ENCODE measurements around the gene RBMS3. TPM values are rescaled to one million over a fixed set of nuclear protein-coding genes. Genes with fewer than 3 reads are reported as not detected.

Gene RBMS3
- total and polyA plus RNA-seq, 2 of the 13 experiments (the other 11 are each of a cell fraction or from before 2014, with no cell fraction given), result not detected

DNA sequence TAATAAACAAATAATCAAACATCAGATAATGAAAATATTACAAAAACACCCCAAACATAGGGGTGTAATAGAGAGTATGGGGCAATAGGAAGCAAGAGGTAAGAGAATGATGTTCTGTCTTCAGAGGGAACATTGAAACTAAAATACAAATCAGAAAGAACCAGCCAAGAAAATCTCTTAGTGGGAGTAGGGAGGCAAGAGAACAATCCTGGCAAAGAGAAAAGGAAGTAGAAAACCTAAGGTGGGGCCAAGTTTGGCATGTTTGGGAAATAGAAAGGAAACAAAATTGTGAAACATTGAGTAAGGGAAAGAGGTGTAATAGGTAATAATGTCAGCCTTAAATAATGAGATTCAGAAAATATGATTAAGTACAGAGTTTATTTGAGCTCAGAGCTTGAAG, 467.1 kb downstream of the RBMS3 start:
- no TSS peak for BruUV-seq (replicated peaks)
- DNase-seq (ENCODE audit: low spot score), result no peak
- CTCF ChIA-PET (ENCODE audit: low intra/inter-chr PET ratio, low total read pairs), result no interaction called here
- no peaks in the 10 kb centered on the region for H3K36me3 ChIP-seq (replicated peaks in 1 of 2; ENCODE audit: control insufficient read depth in 1 of 2, insufficient read depth in 2 of 2, low read length in 2 of 2)
- intact Hi-C loops (cut with micrococcal nuclease; ENCODE audit: unreplicated experiment), result no loop called here
- in situ Hi-C loops (cut with HindIII; ENCODE audit: extremely low pct_ligation_motif_present, low pct_unique_long_range_greater_than_20kb), result no loop called here
- POLR2A ChIA-PET, result no interaction called here
- TF ChIP-seq DR1 (CRISPR knock-in tag; IDR thresholded peaks at IDR 0.05) (no peak), KLF12 (CRISPR knock-in tag; IDR thresholded peaks at IDR 0.05; ENCODE audit: borderline replicate concordance) (no peak), FOXC1 (CRISPR knock-in tag; IDR thresholded peaks at IDR 0.05; ENCODE audit: borderline replicate concordance) (no peak), RARG (CRISPR knock-in tag; IDR thresholded peaks at IDR 0.05; ENCODE audit: low read depth) (no peak), RBM39 (IDR thresholded peaks at IDR 0.05; ENCODE audit: low read depth, low read length, poor library complexity, severe bottlenecking) (no peak), HOXD1 (CRISPR knock-in tag; IDR thresholded peaks at IDR 0.05) (no peak), ZNF816 (CRISPR knock-in tag; IDR thresholded peaks at IDR 0.05; ENCODE audit: borderline replicate concordance) (no peak), MAZ (IDR thresholded peaks at IDR 0.05; ENCODE audit: borderline replicate concordance, low read depth, low read length) (no peak), MAZ (CRISPR knock-in tag; IDR thresholded peaks at IDR 0.05; ENCODE audit: low read depth) (no peak), MIER3 (CRISPR knock-in tag; IDR thresholded peaks at IDR 0.05; ENCODE audit: borderline replicate concordance) (no peak), ZNF251 (CRISPR knock-in tag; IDR thresholded peaks at IDR 0.05) (no peak), ZNF431 (CRISPR knock-in tag; IDR thresholded peaks at IDR 0.05; ENCODE audit: borderline replicate concordance, low read depth) (no peak)
- TF ChIP-seq, protein P1, sequence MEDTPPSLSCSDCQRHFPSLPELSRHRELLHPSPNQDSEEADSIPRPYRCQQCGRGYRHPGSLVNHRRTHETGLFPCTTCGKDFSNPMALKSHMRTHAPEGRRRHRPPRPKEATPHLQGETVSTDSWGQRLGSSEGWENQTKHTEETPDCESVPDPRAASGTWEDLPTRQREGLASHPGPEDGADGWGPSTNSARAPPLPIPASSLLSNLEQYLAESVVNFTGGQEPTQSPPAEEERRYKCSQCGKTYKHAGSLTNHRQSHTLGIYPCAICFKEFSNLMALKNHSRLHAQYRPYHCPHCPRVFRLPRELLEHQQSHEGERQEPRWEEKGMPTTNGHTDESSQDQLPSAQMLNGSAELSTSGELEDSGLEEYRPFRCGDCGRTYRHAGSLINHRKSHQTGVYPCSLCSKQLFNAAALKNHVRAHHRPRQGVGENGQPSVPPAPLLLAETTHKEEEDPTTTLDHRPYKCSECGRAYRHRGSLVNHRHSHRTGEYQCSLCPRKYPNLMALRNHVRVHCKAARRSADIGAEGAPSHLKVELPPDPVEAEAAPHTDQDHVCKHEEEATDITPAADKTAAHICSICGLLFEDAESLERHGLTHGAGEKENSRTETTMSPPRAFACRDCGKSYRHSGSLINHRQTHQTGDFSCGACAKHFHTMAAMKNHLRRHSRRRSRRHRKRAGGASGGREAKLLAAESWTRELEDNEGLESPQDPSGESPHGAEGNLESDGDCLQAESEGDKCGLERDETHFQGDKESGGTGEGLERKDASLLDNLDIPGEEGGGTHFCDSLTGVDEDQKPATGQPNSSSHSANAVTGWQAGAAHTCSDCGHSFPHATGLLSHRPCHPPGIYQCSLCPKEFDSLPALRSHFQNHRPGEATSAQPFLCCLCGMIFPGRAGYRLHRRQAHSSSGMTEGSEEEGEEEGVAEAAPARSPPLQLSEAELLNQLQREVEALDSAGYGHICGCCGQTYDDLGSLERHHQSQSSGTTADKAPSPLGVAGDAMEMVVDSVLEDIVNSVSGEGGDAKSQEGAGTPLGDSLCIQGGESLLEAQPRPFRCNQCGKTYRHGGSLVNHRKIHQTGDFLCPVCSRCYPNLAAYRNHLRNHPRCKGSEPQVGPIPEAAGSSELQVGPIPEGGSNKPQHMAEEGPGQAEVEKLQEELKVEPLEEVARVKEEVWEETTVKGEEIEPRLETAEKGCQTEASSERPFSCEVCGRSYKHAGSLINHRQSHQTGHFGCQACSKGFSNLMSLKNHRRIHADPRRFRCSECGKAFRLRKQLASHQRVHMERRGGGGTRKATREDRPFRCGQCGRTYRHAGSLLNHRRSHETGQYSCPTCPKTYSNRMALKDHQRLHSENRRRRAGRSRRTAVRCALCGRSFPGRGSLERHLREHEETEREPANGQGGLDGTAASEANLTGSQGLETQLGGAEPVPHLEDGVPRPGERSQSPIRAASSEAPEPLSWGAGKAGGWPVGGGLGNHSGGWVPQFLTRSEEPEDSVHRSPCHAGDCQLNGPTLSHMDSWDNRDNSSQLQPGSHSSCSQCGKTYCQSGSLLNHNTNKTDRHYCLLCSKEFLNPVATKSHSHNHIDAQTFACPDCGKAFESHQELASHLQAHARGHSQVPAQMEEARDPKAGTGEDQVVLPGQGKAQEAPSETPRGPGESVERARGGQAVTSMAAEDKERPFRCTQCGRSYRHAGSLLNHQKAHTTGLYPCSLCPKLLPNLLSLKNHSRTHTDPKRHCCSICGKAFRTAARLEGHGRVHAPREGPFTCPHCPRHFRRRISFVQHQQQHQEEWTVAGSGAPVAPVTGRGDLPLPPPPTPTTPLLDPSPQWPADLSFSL (CRISPR knock-in tag; IDR thresholded peaks at IDR 0.05), result no peak
- TF ChIP-seq, protein P2, sequence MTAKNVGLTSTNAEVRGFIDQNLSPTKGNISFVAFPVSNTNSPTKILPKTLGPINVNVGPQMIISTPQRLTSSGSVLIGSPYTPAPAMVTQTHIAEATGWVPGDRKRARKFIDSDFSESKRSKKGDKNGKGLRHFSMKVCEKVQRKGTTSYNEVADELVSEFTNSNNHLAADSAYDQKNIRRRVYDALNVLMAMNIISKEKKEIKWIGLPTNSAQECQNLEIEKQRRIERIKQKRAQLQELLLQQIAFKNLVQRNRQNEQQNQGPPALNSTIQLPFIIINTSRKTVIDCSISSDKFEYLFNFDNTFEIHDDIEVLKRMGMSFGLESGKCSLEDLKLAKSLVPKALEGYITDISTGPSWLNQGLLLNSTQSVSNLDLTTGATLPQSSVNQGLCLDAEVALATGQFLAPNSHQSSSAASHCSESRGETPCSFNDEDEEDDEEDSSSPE (CRISPR knock-in tag; IDR thresholded peaks at IDR 0.05), result no peak
- no peaks in the 10 kb centered on the region for H3K79me2 ChIP-seq (ENCODE audit: insufficient read depth, low read length)
- H3K9me3 ChIP-seq (ENCODE audit: low read length), result no peaks in the 10 kb centered on the region
- H2AFZ ChIP-seq (ENCODE audit: low read length), result no peak overlapping the region
- H4K20me1 ChIP-seq (ENCODE audit: insufficient read depth, low read length), result no peaks in the 10 kb centered on the region
- no peak overlapping the region for H3K4me3 ChIP-seq (replicated peaks in 1 of 3; ENCODE audit: insufficient read depth in 1 of 3, low read depth in 2 of 3, low read length in 3 of 3)
- no peaks in the 10 kb centered on the region for H3K4me1 ChIP-seq (ENCODE audit: insufficient read depth, low read length)
- H3K9ac ChIP-seq (ENCODE audit: insufficient read depth, low read depth, low read length), result no peak overlapping the region
- H3K27me3 ChIP-seq (ENCODE audit: control insufficient read depth in 1 of 2, insufficient read depth in 2 of 2, low read length in 2 of 2), result no peaks in the 10 kb centered on the region
- H3K4me2 ChIP-seq (ENCODE audit: low read depth, low read length), result no peak overlapping the region
- FAIRE-seq, result no peak
- ATAC-seq, result no peak
- H3K27ac ChIP-seq (ENCODE audit: extremely low read length, insufficient read depth, low read length), result no peak overlapping the region
